GM12878 (cell line): ENCODE data around the gene FEV.

Experiments used
- E2F4 ChIP-seq: IDR thresholded peaks from 2 replicates; pipeline ENCODE4 v1.6.1; 2012; ENCODE audit warnings: low read depth, low read length, improper control_type of control experiment
- ELK1 ChIP-seq: IDR thresholded peaks from 2 replicates; pipeline ENCODE4 v1.6.1; 2012; ENCODE audit warnings: low read depth, low read length, improper control_type of control experiment
- EZH2 ChIP-seq: IDR thresholded peaks from 2 replicates; pipeline ENCODE4 v1.6.1; 2012; ENCODE audit warnings: low read depth, mild to moderate bottlenecking, control low read depth, inconsistent platforms, low read length, borderline replicate concordance; ENCODE audit not compliant: control insufficient read depth
- KDM1A ChIP-seq: fragments of 200-600 bp; sonication (generic); IDR thresholded peaks from 2 replicates; pipeline ENCODE4 v1.6.1; 2016; ENCODE audit warnings: borderline replicate concordance
- MYC ChIP-seq: IDR thresholded peaks from 2 replicates; pipeline ENCODE4 v1.6.1; 2011; ENCODE audit warnings: mild to moderate bottlenecking, low read length, moderate library complexity, inconsistent platforms; ENCODE audit not compliant: insufficient read depth, insufficient replicate concordance, insufficient read length, severe bottlenecking
- POLR2A ChIP-seq: IDR thresholded peaks from 2 replicates; pipeline ENCODE4 v1.6.1; 2011; ENCODE audit warnings: low read depth, mild to moderate bottlenecking, low read length
- RAD21 ChIP-seq: IDR thresholded peaks from 2 replicates; pipeline ENCODE4 v1.6.1; 2011; ENCODE audit warnings: mild to moderate bottlenecking, low read depth, low read length, moderate library complexity; ENCODE audit not compliant: insufficient read depth
- YY1 ChIP-seq: IDR thresholded peaks from 2 replicates; pipeline ENCODE4 v1.6.1; 2011; ENCODE audit warnings: low read depth, mild to moderate bottlenecking, low read length
- TF ChIP-seq, protein P1 (sequence below): fragments of 450-650 bp; IDR thresholded peaks from 2 replicates; pipeline ENCODE4 v1.6.1; 2016; ENCODE audit warnings: mild to moderate bottlenecking, moderate library complexity, borderline replicate concordance

DNA sequence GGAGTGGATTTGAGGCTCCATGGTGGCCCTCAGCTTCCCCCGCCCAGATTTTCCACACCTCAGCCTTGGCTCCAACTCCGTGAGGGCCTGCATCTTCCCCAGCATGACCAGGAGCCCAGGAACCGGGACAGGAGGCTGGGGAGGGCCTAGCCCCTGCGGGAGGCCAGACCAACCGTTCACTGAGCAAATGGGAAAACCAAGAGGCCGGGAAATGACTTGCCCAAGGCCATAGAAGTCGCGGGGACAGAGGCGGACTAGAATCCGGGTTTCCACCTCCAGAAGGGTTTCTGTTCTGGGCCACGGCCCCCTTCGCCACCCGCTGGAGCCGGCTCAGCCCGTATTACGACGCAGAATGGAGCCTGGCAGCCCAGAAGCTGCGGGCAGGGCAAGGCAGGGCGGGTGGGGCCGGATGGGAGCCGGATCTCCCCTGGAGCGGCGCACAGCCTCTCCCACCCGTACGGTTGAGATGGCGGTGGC lies 16.2 kb upstream of the FEV start:
- TF ChIP-seq POLR2A (no peak), ELK1 (no peak), MYC (no peak), KDM1A (no peak), RAD21 (no peak), YY1 (no peak), EZH2 (no peak), E2F4 (no peak)
- TF ChIP-seq, protein P1, sequence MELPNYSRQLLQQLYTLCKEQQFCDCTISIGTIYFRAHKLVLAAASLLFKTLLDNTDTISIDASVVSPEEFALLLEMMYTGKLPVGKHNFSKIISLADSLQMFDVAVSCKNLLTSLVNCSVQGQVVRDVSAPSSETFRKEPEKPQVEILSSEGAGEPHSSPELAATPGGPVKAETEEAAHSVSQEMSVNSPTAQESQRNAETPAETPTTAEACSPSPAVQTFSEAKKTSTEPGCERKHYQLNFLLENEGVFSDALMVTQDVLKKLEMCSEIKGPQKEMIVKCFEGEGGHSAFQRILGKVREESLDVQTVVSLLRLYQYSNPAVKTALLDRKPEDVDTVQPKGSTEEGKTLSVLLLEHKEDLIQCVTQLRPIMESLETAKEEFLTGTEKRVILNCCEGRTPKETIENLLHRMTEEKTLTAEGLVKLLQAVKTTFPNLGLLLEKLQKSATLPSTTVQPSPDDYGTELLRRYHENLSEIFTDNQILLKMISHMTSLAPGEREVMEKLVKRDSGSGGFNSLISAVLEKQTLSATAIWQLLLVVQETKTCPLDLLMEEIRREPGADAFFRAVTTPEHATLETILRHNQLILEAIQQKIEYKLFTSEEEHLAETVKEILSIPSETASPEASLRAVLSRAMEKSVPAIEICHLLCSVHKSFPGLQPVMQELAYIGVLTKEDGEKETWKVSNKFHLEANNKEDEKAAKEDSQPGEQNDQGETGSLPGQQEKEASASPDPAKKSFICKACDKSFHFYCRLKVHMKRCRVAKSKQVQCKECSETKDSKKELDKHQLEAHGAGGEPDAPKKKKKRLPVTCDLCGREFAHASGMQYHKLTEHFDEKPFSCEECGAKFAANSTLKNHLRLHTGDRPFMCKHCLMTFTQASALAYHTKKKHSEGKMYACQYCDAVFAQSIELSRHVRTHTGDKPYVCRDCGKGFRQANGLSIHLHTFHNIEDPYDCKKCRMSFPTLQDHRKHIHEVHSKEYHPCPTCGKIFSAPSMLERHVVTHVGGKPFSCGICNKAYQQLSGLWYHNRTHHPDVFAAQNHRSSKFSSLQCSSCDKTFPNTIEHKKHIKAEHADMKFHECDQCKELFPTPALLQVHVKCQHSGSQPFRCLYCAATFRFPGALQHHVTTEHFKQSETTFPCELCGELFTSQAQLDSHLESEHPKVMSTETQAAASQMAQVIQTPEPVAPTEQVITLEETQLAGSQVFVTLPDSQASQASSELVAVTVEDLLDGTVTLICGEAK: no peak
